ENCODE results near the gene DCLK2. TPM values are rescaled to one million over a fixed set of nuclear protein-coding genes. Genes with fewer than 3 reads are reported as not detected.

The DCLK2 gene
- total and polyA plus RNA-seq, 2 of the 13 experiments (the other 11 are each of a cell fraction or from before 2014, with no cell fraction given): not detected

GRCh38 chr4:150242820-150243458, 164.7 kb downstream of the DCLK2 start:
- intact Hi-C loops (cut with micrococcal nuclease; ENCODE audit: unreplicated experiment) (loop anchor here (2.0 to 5.0 kb wide), 2 partner anchors 246 to 262 kb away; no protein-coding TSS in a partner anchor), in situ Hi-C loops (cut with HindIII; ENCODE audit: extremely low pct_ligation_motif_present, low pct_unique_long_range_greater_than_20kb) (no loop called here)
- Histone ChIP-seq H3K4me3 (replicated peaks in 1 of 3; ENCODE audit: insufficient read depth in 1 of 3, low read depth in 2 of 3, low read length in 3 of 3) (no peak overlapping the region), H3K4me1 (ENCODE audit: insufficient read depth, low read length) (no peaks in the 10 kb centered on the region), H3K9me3 (ENCODE audit: low read length) (no peaks in the 10 kb centered on the region), H3K4me2 (ENCODE audit: low read depth, low read length) (no peak overlapping the region), H3K27ac (ENCODE audit: extremely low read length, insufficient read depth, low read length) (no peak overlapping the region), H3K79me2 (ENCODE audit: insufficient read depth, low read length) (no peaks in the 10 kb centered on the region), H3K9ac (ENCODE audit: insufficient read depth, low read depth, low read length) (no peak overlapping the region), H2AFZ (ENCODE audit: low read length) (no peak overlapping the region), H3K27me3 (ENCODE audit: control insufficient read depth in 1 of 2, insufficient read depth in 2 of 2, low read length in 2 of 2) (no peaks in the 10 kb centered on the region), H3K36me3 (replicated peaks in 1 of 2; ENCODE audit: control insufficient read depth in 1 of 2, insufficient read depth in 2 of 2, low read length in 2 of 2) (no peaks in the 10 kb centered on the region), H4K20me1 (ENCODE audit: insufficient read depth, low read length) (no peaks in the 10 kb centered on the region)
- WGBS (ENCODE audit: low lambda C conversion rate): 27% methylated on average over 6 of the region's 6 CpGs
- no TSS peak for BruUV-seq (replicated peaks)
- peak; percentile 74 for ATAC-seq
- ChIA-PET CTCF (ENCODE audit: low intra/inter-chr PET ratio, low total read pairs) (interaction anchor here (0.9 to 1.9 kb wide), 5 partner anchors 233 to 624 kb away, joined by 3 to 11 read pairs (median 3); no protein-coding TSS in a partner anchor), POLR2A (no interaction called here)
- DNase-seq (ENCODE audit: low spot score): no peak
- peak; percentile 73 for FAIRE-seq
- TF ChIP-seq CREB1 (IDR thresholded peaks at IDR 0.05): 0 out of 2 replicates have a peak, but pooled peaks have one; percentile 23
- no peak for TF ChIP-seq CREB1 (CRISPR knock-in tag; IDR thresholded peaks at IDR 0.05)
- TF ChIP-seq ZKSCAN8 (CRISPR knock-in tag; IDR thresholded peaks at IDR 0.05; ENCODE audit: borderline replicate concordance): no peak
- peak; percentile 76 for TF ChIP-seq STAG1 (CRISPR knock-in tag; IDR thresholded peaks at IDR 0.05)
- peak; percentile 78 for TF ChIP-seq CTCF (CRISPR knock-in tag; IDR thresholded peaks at IDR 0.05)
- TF ChIP-seq SMC3 (IDR thresholded peaks at IDR 0.05; ENCODE audit: low read length): peak; percentile 59
- 0 out of 2 replicates have a peak, but pooled peaks have one; percentile 20 for TF ChIP-seq RAD21 (CRISPR knock-in tag; IDR thresholded peaks at IDR 0.05)
